NCI-H2107 (cell line): ENCODE results near the gene ACYP2.
"Not testable (repeated sequence)": the region's sequence is repeated elsewhere in the genome, so short reads cannot be mapped to it uniquely, and the experiment has no call there.

ENCODE experiments used
- DNase-seq: peaks from one replicate; lab custom pipeline; 2025; lab: John Stamatoyannopoulos, UW

ACYP2 gene

DNA sequence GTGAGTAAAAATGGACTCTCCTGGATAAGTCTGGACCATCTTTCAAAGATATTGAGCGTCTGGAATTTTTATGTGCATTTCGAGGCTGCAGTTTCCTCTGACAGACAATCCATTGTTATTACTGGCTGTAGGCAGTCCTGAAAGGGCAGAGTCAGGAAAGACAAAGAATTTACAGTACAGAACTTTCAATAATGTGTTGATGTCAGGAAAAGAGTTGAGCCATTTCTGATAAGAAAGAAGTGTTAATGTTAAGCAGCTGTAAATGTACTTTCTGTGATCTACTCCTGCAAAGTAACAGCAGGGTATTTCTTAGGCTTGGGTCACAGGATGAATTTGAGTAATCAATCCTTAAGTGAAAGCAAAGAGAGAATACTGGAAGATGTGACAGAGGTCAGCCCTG, 110.8 kb downstream of the ACYP2 start:
- no peak for DNase-seq

GRCh38 chr2:54227798-54228197, 112.4 kb downstream of the ACYP2 start:
- no peak for DNase-seq

DNA sequence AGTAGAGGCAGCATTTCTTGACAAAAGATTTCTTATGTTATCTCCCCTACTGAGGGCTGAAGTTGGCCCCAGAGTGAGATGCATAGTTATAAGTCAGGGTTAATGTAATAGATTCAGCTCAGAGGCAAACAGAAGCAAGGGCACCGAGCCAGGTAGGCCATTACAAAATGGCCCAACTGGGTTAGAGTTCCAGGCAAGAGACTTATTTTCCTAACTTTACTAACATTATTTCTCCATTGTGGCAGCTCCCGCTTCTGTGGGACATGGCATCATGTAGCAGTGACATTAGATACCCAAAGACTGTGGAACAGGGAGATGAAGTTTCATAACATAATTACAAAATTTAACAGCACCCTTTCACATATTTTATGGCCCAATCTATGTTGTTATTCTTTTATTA, 113.5 kb downstream of the ACYP2 start:
- DNase-seq, result no peak

- DNase-seq, result no peak
These were observed 118.6 kb downstream of the ACYP2 start for GRCh38 chr2:54233832-54234649.

DNA sequence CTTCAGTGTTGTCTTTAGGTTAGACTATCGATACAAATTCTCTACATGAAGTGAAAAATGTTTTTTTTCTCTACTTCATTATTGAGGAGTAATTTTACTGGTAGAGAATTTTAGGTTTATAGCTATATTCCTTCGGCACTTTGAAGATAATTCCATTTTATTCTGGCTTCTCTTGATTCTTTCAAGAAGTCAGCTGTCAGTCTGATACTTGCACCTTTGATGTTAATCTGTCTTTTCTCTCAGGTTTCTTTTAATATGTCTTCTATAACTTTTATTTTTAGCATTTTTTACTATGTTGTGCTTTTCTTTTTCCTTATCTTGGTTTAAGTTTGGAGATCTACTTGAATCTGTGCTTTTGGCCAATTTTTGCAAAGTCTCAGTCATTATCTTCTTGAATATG, 122.0 kb downstream of the ACYP2 start:
- DNase-seq, result no peak

GRCh38 chr2:54239427-54239826, 124.0 kb downstream of the ACYP2 start:
- no peak for DNase-seq

GRCh38 chr2:54240515-54241469, 125.4 kb downstream of the ACYP2 start:
- no peak for DNase-seq

DNA sequence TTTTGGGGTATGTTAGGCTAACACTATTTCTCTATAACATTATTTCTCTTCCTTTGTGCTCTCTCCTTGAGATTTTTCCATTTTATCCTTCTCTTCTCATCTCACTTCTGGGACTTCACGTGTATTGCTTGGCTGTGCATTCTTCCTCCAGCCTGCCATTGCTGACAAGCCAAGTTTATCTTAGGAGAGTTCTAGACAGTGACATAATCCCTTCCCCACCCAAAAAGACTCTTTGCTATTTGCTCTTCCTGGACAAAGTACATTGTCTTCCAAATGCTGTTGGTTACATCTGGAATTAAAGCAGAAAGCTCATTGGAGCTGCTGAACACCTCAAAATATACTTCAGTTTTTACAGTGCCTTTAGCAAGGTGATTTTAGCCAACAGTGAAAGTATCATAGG, 131.7 kb downstream of the ACYP2 start:
- DNase-seq, result no peak

DNA sequence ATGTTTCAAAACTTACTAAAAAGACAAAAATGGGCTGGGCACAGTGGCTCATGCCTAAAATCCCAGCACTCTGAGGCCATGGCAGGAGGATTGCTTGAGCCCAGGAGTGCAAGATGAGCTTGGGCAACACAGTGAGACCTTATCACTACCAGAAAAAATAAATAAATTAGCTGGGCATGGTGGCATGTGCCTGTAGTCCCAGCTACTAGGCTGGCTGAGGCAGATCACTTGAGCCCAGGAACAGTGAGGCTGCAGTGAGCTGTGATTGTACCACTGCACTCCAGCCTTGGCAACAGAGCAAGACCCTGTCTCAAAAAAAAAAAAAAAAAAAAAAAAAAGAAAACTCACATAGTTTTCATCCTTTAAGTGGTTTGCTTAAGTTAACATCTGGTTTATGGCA, 134.2 kb downstream of the ACYP2 start:
- DNase-seq, result no peak

GRCh38 chr2:54254180-54254579, 138.8 kb downstream of the ACYP2 start:
- DNase-seq, result no peak

GRCh38 chr2:54255230-54256090, 140.0 kb downstream of the ACYP2 start:
- no peak for DNase-seq

GRCh38 chr2:54256091-54256694, 140.8 kb downstream of the ACYP2 start, which contains the start of gene TSPYL6:
TSS of gene TSPYL6 (minus strand) at chr2:54256229. CDS start at chr2:54256151, 78 bp downstream.
- DNase-seq, result no peak

DNA sequence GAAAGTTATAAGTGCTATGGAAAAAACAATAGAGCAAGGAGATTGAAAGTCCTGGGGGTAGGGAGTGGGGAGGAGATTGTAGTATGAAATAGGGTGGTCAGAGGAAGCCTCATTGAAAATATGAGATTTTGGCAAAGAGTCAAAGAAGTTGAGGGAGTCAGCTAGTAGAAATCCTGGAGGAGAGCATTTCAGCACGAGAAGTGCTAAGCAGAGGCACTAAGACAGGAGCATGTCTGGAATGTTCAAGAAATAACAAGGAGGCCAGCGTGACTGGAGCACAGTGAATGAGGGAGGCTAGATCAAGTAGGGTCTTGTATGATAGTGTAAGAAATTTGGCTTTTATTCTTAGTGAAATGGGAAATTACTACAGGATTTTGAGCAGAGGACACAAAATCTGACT, 142.8 kb downstream of the ACYP2 start:
- no peak for DNase-seq

GRCh38 chr2:54259413-54260240, 144.2 kb downstream of the ACYP2 start:
- DNase-seq, result no peak

DNA sequence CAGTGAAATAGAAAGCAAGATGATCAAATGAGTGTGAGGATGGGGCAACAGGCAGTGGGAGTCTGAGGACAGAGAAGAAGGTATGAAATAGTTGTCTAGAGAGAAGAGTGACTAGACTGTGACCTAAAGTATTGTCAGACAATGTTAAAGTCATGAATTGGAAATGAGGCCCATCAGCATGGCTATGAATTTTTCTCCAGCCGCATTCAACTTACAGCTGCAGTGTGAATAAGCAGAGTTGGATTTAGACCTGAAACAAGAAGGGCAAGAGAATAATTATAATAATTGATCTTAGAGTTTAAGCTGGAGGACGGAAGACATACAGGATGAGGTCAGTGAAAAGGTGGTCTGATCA, 144.8 kb downstream of the ACYP2 start:
- DNase-seq, result no peak

- no peak for DNase-seq
These were observed 146.1 kb downstream of the ACYP2 start for GRCh38 chr2:54261537-54261936.

DNA sequence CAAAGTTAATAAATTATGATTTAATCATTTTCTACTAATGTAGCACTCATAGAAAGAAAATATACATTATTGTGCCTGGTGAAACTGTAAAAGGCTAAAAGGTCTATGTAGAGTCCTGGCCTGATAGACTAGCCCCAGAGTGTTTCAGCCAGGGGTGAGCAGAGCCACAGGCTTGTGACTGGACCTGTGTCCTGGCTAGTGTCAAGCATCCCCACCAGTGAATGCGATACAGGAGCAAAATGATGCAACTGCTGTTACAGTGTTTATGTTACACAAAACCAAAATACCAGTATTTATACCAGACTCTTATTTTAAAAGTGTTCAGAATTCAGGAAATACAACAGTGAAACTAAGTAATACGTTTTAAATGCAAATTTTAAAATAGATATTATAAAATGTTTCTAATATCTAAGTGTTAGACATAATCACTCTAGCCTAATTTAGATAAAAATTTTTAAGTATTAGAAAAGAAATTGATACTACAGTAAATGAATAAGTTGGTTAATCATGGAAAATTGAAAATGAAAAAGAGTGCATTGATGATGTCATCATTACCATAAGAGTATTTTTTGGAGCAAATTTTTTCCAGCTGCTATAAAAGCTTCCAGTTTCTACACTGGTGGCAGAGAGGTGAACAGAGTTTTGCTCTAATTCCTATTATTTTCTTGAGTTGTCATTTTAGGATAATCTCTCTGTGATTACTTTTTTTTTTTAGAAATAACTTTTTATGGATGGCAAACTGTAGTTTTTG, 146.8 kb downstream of the ACYP2 start:
- no peak for DNase-seq

DNA sequence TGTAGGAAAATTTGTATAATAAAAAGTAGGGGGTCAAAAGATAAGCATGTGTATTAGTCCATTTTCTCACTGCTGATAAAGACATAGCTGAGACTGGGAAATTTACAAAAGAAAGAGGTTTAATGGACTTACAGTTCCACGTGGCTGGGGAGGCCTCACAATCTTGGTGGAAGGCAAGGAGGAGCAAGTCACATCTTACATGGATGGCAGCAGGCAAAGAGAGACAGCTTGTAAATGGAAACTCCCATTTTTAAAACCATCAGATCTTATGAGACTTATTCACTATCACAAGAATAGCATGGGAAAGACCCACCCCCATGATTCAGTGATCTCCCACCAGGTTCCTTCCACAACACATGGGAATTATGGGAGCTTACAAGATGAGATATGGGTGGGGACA, 149.7 kb downstream of the ACYP2 start:
- not testable (repeated sequence) for DNase-seq

- DNase-seq, result no peak
These were observed 152.2 kb downstream of the ACYP2 start for GRCh38 chr2:54267577-54267976.

DNA sequence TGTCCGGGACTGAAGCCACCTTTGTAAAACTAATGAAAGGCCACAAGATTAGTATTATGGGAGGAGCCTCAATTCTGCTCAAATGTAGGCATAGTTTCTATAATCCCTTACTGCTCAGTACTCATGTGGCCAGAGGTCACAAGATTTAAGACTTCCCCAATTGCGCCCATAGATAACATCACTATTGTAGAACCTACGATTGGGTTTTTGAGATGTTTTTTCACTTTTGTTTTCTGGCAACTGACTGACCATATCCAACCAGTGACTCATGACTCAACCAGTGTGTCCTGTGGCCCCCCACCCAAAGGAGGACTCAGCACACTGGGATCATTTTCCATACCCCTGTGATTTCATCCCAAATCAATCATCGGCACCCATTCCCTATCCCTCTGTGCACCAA, 155.8 kb downstream of the ACYP2 start:
- DNase-seq, result no peak
